HepG2 (cell line): ENCODE data around the gene KDM2B. TPM values are rescaled to one million over a fixed set of nuclear protein-coding genes. Genes with fewer than 3 reads are reported as not detected.

Experiments used
- CERS6 ChIP-seq: sonication (generic); formaldehyde crosslinking; IDR thresholded peaks from 2 replicates; pipeline ENCODE4 v1.5.0; 2020; ENCODE audit warnings: missing genetic modification reagents
- GTF2F1 ChIP-seq: fragments of 150-350 bp; IDR thresholded peaks from 2 replicates; pipeline ENCODE4 v1.6.1; 2014; ENCODE audit warnings: low read length
- HIC2 ChIP-seq: sonication (generic); formaldehyde crosslinking; IDR thresholded peaks from 2 replicates; pipeline ENCODE4 v1.9.0; 2022; ENCODE audit warnings: low read depth, missing genetic modification reagents
- HMG20A ChIP-seq: IDR thresholded peaks from 2 replicates; pipeline ENCODE4 v1.6.1; 2016; ENCODE audit warnings: borderline replicate concordance
- IRF9 ChIP-seq: sonication (generic); formaldehyde crosslinking; IDR thresholded peaks from 2 replicates; pipeline ENCODE4 v1.8.0; 2022; ENCODE audit warnings: missing genetic modification reagents, mild to moderate bottlenecking, borderline replicate concordance
- KLF12 ChIP-seq: sonication (generic); formaldehyde crosslinking; IDR thresholded peaks from 2 replicates; pipeline ENCODE4 v1.4.0; 2020; ENCODE audit warnings: missing genetic modification reagents, borderline replicate concordance
- ONECUT2 ChIP-seq: sonication (generic); formaldehyde crosslinking; IDR thresholded peaks from 2 replicates; pipeline ENCODE4 v1.4.0; 2020; ENCODE audit warnings: missing genetic modification reagents
- SIN3B ChIP-seq: fragments of 150-350 bp; IDR thresholded peaks from 2 replicates; pipeline ENCODE4 v1.6.1; 2014; ENCODE audit warnings: low read length
- SRY ChIP-seq: sonication (generic); formaldehyde crosslinking; IDR thresholded peaks from 2 replicates; pipeline ENCODE4 v1.8.0; 2022; ENCODE audit warnings: mild to moderate bottlenecking, missing genetic modification reagents
- TRIM24 ChIP-seq: sonication (generic); formaldehyde crosslinking; IDR thresholded peaks from 2 replicates; pipeline ENCODE4 v1.8.0; 2022; ENCODE audit warnings: mild to moderate bottlenecking, missing genetic modification reagents
- ZBTB38 ChIP-seq: sonication (generic); formaldehyde crosslinking; IDR thresholded peaks from 2 replicates; pipeline ENCODE4 v1.5.1; 2020; ENCODE audit warnings: mild to moderate bottlenecking, missing genetic modification reagents
- ZFAT ChIP-seq: sonication (generic); formaldehyde crosslinking; conservative IDR thresholded peaks from 2 replicates; pipeline ENCODE4 v1.8.1; 2023; ENCODE audit warnings: missing genetic modification reagents, inconsistent platforms
- ZNF44 ChIP-seq: sonication (generic); formaldehyde crosslinking; IDR thresholded peaks from 2 replicates; pipeline ENCODE4 v1.5.1; 2020; ENCODE audit warnings: mild to moderate bottlenecking, missing genetic modification reagents
- ZNF646 ChIP-seq: sonication (generic); formaldehyde crosslinking; IDR thresholded peaks from 2 replicates; pipeline ENCODE4 v1.9.0; 2021; ENCODE audit warnings: mild to moderate bottlenecking, missing genetic modification reagents
- ZSCAN12 ChIP-seq: sonication (generic); formaldehyde crosslinking; IDR thresholded peaks from 2 replicates; pipeline ENCODE4 v1.9.0; 2021; ENCODE audit warnings: mild to moderate bottlenecking, missing genetic modification reagents
- polyA plus RNA-seq, 8 experiments: library from polyadenylated mRNA; depleted of rRNA in 3 of 8; stranded (reverse) in 7 of 8; unstranded in 1 of 8; fragments of >200 nt; fragmentation: Illumina TruSeq in 4 of 8; extraction: Trizol in 4 of 8; gene quantifications; 2 replicates each; pipeline versions ENCODE4 v1.2.1 to v1.2.3, GENCODE V29; 2011 to 2016; ENCODE audit warnings: low read depth in 4 of 8, missing spikeins in 1 of 8, mixed read lengths in 1 of 8; ENCODE audit not compliant: insufficient read depth in 1 of 8
- total RNA-seq, 5 experiments: library from RNA; depleted of rRNA; stranded (reverse); fragments of >200 nt; fragmentation: Illumina TruSeq; extraction: Trizol; gene quantifications; 2 replicates each; pipeline ENCODE4 v1.2.3, GENCODE V29; 2016; ENCODE audit warnings: low read depth in 1 of 5

Gene KDM2B
- total and polyA plus RNA-seq, 2 of the 13 experiments (the other 11 are each of a cell fraction or from before 2014, with no cell fraction given): 17.5 to 26.1 TPM

GRCh38 chr12:121550974-121551634 is 29.7 kb downstream of the KDM2B start (continued):
- TF ChIP-seq HIC2 (CRISPR knock-in tag) (peak; percentile 49; the same call in 1 of the 2 replicates), CERS6 (no peak), IRF9 (no peak), SRY (CRISPR knock-in tag) (no peak), GTF2F1 (no peak), ZNF44 (CRISPR knock-in tag) (no peak), HMG20A (peak; percentile 97), SIN3B (no peak), ZFAT (CRISPR knock-in tag) (no peak), ZNF646 (no peak), ONECUT2 (CRISPR knock-in tag) (peak; percentile 53; the same call in 1 of the 2 replicates), ZSCAN12 (CRISPR knock-in tag) (no peak), TRIM24 (CRISPR knock-in tag) (no peak), ZBTB38 (no peak; the same call in 1 of the 2 replicates), KLF12 (CRISPR knock-in tag) (no peak)
